EL (cell line): ENCODE measurements around the gene LHFPL4.
"Not testable (repeated sequence)": the region's sequence is repeated elsewhere in the genome, so short reads cannot be mapped to it uniquely, and the experiment has no call there.

Source experiments
- DNase-seq: peaks from one replicate; pipeline ENCODE4 v3.0.0-alpha.2; 2016

Gene LHFPL4

DNA sequence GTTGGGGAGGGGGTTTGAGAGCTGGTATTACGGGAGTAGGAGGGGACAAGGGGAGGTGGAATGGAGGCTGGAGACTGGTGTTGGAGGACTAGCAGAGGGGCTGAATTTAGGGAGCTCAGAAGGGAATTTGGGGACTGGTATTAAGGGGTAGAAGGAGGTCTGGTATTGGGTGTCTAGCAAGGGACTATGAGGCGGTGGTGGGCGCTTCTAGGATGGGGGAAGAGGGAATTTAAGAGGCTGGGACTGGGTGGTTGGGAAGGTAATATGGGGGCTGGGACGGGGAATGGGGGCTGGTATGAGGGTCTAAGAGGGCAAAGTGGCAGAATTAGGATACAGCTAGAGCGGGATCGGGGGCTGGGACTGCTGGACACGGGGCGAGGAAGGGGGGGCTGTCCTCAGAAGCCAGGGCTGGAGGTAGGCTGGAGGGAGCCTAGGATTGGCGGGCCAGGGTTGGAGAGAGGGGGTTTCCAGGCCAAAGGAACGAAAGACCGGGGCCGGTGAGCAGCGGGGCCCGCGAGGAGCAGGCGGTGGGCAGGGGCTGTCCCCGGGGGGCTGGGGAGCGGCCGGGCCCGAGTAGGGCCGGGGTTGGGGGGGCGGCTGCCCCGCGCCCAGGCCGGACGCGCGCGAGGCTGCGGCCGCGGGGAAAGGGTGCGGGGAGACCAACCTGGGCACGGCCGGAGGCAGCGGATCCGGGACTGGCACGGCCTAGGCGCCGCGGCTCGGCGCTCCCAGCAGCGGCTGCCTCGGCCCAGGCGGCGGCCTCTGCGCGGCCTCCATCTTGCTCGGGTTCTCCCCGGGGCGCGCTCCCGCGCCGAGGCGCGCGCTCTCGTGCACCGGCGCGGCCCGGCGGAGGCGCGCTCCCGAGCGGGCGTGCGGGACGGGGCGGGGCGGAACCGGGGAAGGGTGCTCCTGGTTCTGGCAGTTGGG, at the start of gene LHFPL4:
LHFPL4 (minus strand) TSS at position 802 of the 927 bp plus-strand sequence. CDS start 1,143 bp downstream, outside the sequence.
- no peak for DNase-seq

DNA sequence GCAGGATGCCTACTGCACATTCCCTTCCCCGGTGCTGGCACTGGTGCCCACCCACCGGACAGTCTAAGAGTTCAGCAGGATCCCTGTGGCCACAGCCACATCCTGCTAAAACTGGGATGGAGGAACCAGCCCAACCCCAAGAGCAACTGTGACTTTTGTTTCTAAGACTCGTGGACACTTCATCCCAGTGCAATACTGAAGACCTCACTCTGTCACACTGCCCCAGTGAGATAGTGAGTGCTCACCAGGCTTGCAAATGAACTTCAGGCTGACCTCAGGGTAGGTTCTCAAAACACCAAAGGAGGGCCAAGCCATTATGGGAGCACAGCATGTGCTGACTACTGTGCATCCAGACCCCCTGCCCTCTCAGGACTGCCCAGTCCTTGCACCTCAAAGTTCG, 49.0 kb upstream of the LHFPL4 start:
- DNase-seq = no peak

DNA sequence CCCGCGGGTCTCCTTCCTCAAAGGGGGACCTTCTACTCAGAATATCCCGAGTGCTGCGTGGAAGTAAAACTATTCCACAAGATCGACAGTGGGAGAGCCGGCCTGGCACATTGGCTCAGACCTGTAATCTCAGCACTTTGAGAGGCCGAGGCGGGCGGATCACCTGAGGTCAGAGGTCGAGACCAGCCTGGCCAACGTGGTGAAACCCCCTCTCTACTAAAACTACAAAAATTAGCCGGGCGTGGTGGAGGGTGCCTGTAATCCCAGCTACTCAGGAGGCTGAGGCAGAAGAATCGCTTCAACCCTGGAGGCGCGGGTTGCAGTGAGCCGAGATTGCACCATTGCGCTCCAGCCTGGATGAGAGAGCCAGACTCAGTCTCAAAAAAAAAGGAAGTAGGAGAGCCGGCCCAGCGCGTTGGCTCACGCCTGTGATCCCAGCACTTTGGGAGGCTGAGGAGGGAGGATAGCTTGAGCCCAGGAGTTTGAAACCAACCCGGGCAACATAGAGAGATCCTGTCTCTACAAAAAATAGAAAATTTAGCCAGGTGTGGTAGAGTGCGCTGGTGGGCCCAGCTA, 47.5 kb upstream of the LHFPL4 start:
- DNase-seq = not testable (repeated sequence)

DNA sequence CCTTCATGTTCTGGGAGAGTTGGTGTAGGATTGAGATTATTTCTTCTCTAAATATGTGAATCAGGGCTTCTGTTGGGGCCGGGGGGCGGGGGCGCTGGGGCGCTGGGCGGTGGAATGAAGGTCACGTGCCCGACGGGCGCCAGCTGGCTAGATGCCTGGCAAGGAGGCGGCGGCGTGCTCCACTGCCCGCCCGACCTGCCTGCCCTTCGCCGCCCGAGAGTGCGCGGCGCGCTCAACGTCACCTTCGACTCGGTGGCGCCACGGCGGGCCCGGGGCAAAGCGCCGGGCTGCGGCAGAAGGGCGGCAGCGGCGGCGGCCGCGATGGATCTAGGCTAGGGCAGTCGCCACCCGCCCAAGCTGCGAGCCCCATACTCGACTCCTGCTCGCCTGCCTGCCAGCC, 47.0 kb upstream of the LHFPL4 start:
- DNase-seq = no peak

DNA sequence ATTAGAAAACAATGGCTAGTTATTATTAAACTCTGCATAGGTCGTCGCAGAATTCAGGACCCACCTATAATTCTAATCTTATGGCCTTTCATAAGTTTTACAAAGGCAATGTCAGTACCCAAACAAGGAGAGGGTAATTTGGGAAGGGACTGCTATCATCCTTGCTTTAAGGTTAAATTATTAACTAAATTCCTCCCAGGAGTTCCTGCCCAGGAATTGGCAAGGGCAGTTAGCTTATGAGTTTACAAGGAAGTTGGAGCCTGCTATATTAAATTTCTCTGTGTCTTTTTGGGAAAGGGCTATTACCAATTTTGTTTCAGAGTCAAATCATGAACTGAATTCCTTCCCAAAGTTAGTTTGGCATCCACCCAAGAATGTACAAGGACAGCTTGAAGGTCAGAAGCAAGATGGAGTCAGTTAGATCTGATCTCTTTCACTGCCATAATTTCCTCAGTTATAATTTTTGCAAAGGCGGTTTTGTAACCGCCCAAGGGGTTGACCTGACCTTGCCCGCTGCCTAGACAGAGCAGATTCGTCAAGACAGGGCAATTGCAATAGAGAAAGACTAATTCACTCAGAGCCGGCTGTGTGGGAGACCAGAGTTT, 45.3 kb upstream of the LHFPL4 start:
- DNase-seq = no peak

DNA sequence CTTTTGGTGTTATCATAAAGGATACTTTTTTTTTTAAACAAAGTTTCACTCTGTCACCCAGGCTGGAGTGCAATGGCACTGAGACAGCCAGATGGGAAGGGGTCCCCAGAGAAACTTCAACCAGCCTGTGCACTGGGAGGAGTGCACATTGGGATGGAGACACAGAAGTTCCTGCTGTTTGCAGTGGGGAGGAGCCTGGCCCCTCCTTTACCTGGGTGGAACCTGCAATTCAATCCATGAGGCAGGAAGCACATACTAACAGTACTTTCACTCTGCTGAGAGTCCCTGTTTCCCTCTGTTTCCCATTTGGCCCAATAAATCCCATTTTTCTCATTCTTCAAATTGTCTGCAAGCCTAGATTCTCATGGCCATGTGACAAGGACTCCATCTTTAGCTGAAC, 42.3 kb upstream of the LHFPL4 start:
- DNase-seq = no peak

DNA sequence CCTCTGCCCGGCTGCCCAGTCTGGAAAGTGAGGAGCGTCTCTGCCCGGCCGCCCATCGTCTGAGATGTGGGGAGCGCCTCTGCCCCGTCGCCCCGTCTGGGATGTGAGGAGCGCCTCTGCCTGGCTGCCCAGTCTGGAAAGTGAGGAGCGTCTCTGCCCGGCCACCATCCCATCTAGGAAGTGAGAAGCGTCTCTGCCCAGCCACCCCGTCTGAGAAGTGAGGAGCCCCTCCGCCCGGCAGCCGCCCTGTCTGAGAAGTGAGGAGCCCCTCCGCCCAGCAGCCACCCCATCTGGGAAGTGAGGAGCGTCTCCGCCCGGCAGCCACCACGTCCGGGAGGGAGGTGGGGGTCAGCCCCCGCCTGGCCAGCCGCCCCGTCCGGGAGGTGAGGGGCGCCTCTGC, 38.2 kb upstream of the LHFPL4 start:
- DNase-seq = not testable (repeated sequence)

DNA sequence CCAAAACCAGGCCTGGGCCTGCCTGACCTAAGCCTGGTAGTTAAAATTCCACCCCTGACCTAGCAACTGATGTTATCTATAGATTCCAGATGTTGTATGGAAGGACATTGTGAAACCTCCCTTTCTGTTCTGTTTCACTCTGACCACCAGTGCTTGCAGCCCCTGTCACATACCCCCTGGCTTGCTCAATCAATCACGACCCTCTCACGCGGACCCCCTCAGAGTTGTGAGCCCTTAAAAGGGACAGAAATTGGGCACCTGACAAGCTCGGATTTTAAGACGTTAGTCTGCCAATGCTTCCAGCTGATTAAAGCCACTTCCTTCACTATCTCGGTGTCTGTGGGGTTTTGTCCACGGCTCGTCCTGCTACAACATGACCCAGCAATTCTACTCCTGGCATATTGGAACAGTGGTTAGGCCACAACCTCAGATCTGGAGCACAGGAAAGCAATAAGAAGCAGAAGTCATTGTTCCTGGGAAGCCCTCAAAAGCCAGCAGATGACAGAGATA, 36.7 kb upstream of the LHFPL4 start:
- no peak for DNase-seq

DNA sequence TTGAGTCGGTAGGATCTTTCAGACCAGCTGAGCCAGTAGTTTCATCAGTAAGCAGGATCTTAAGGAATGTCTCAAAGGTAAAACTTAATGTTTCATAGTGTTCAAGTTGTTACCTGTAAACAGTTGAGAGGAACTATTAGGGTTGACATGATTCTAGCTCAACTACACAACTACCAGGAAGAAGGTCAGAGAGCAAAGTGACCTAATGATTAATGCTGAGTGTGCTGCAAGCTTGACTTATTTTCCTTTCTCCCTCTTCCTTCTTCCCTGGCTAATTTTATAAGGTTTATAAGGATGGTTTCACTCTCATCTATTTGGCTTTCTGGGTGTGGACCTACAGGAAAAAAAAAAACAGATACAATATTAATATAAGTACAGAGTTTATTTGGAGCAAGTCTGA, 30.2 kb upstream of the LHFPL4 start:
- DNase-seq = no peak

DNA sequence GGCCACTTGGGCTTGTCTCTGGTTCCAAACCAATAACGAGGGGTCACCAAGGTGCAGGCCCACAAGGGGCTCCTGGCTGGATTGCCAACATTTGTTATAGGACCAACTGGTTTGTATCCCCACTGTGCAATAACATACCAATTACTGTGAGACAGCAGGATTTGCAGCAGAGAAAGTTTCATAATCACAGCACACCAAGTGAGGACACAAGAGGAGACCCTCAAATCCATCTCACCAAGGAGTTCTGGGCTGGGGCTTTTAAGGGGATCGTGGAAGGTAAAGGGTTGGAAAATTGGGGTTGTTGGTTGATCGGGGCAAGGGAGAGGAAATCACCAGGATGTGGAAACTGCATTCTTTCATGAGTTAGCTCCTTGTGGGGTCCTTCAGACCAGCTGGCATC, 29.7 kb upstream of the LHFPL4 start:
- no peak for DNase-seq

DNA sequence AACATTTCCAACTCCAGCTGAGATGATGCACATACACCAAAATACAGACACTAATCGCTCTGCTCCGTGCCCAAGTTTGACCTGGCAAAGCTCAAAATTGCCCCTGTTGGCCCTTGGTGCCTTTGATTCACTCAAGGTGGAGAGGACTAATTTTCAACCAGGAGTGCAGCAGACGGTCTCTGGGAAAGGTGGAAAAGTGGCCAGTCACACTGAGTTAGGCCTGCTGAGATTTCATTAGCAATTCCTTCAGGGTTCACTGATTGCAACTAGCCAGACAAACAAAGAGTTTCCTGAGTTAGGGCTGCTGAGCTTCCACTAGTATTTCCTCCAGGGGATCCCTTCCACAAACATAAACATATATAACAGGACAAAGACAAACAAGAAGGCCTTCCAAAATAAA, 28.7 kb upstream of the LHFPL4 start:
- no peak for DNase-seq

DNA sequence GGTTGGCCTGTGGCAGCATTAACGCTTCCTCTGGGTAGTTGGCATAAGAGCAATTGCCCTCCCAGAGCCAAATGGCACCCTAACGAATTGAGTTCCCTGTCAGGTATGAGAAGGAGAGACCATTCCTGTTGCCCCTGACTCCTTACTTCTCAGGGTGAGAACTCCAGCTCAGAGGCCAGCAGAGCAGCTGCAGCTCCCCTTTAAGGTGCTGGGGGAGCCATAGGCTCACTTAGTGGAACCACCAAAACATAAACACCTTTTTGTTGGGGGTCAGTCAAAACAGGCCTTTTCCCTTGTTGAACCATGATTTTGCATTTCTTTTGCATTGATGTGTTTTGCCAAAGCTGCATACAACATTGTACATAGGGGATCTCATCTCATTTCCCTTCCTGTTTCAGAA, 28.1 kb upstream of the LHFPL4 start:
- DNase-seq = no peak

DNA sequence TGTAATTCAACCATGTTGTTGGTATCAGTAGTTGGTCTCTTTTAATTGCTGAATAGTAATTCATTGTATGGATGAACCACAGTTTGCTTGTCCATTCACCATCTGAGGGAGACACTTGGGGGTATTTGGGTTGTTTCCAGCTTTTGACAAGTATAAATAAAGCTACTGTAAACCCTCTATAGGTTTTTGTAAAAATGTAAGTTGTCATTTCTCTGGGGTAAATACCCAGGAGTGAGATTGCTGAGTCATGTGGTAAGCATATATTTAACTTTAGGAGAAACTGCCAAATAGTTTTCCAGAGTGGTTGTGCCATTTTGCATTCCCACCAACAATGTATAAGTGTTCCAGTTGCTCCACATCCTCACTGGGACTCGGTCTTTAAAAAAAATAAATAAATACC, 15.4 kb upstream of the LHFPL4 start:
- no peak for DNase-seq

DNA sequence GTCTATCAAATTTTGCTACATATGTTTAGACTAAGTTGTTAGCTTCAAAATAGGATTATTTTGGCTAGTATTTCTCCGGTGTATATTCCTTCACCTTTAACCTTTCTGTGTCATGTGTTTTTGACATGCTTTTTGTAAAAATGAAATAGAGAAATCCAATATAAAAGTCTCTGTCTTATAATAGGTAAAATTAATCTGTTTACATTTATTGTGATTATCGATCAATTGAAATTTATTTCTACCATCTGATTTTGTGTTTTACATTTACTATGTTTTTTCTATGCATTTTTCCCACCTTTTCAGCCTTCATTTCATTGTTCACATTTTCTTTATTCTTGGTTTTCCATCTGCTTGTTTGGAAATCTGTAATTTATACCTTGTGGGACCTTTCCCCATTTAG, 11.7 kb upstream of the LHFPL4 start:
- DNase-seq = no peak

DNA sequence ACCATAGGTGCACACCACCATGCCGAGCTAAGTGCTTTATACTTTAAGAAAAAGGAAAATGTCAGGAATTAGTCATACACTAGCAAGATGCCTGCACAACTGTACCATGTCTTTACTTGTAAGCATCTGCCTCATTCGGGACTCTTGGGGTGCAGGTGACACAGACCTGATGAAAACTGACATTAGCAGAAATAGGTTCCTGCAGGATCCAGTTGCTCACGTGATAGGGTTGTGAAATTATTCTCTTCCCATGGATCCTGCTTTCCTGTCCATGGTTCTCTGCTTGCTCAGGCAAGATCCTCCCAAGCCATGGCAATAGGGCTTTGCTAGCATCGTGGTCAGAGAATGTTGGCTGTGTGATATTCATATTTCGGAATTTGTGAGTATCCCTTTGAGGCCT, 10.2 kb upstream of the LHFPL4 start:
- no peak for DNase-seq

DNA sequence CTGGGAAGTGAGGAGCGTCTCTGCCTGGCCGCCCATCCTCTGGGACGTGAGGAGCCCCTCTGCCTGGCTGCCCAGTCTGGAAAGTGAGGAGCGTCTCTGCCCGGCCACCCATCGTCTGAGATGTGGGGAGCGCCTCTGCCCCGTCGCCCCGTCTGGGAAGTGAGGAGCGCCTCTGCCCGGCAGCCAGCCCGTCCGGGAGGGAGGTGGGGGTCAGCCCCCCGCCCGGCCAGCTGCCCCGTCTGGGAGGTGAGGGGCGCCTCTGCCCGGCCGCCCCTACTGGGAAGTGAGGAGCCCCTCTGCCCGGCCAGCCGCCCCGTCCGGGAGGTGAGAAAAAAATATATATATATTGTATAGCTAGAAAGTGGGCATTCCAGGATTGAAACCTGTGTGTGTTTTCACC, 6.4 kb upstream of the LHFPL4 start:
- DNase-seq = not testable (repeated sequence)

DNA sequence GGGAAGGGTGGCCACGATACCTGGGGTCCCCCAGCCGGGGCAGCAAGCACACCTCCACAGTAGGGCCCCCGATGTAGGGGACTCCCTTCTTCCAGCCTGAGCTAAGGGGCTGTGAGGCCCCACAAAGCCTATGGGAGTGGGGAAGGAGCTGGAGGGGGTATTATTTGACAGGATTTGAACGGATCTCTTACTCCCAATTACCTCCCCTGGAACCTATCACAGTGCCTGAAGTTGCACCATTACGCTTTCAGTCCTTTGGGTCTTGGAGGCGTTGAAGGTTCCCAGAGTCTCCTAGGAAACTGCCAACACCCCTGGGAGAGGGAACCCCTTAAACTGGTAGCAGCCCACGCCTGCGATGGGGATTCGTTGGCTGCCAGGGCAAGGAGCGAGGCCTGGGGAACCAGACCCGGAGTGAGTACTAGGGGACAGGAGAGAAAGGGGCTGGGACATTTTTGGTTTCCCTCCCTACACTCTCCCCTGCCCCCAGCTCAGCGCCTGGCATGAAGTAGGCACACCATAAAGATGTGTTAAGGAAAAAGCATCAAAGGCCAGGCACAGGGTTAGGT, 409 bp upstream of the LHFPL4 start:
- no peak for DNase-seq

DNA sequence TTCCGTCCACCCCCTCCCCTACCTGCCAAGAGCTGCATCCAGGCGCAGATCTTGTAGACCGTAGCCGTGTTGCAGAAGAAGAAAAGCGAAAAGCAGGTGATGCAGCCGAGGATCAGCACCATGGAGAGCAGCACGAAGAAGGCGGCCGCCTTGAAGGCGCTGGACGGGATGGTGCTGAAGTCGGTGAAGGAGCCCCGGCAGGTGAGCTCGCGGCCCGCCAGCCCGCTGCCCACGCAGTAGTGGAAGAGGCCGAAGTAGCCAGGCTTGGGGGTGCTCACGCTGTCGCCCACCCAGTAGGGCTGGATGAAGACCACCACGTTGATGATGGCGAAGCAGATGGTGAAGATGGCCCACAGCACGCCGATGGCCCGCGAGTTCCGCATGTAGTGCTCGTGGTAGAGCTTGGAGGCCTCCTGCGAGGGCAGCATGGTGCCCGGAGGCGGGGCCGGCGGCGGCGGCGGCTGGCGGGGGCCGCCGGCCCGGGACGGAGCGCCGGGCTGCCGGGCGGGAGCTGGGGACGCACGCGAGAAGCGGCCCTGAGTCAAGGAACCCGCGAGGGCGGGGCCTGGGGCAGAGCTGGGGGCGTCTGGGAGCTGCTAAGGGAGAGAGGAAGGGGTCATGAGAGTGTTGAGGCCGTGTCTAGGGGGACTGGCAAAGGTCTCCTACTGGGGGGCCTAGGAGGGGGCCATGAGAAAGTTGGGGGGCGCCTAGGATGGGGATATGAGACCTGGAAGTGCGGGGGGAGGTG, 1.2 kb downstream of the LHFPL4 start:
- no peak for DNase-seq

DNA sequence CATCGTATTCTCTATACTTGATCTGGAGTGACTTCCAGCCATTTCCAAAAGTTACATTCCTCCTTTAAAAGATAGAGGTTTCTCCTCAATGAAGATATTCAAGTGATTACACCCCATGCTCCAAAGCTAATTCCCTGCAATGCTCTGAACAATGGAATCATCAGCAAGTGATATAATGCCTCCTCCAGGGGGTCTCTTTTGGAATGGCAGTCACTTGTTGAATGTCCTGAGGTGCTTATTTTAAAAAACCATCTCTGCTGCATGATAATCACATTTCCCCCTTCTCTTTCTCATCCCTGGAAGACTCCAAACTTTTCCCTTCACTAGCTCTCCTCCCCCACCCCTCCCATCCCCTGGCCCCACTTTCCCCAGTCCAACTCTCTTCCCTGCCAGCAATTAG, 2.6 kb downstream of the LHFPL4 start:
- no peak for DNase-seq

DNA sequence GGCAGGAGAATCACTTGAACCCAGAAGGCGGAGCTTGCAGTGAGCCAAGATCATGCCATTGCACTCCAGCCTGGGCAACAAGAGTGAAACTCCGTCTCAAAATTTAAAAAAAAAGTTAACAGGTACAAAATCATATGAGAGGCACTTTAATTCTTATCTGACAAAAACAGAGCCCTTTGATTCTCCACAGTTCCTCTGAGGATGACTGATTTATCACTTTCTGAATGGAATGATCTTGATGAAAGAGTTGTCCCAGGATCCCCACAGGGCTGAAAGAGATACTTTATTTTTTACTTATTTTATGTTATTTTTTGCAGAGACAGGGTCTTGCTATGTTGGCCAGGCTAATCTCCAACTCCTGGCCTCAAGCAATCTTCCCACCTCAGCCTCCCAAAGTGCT, 4.0 kb downstream of the LHFPL4 start:
- DNase-seq = no peak

DNA sequence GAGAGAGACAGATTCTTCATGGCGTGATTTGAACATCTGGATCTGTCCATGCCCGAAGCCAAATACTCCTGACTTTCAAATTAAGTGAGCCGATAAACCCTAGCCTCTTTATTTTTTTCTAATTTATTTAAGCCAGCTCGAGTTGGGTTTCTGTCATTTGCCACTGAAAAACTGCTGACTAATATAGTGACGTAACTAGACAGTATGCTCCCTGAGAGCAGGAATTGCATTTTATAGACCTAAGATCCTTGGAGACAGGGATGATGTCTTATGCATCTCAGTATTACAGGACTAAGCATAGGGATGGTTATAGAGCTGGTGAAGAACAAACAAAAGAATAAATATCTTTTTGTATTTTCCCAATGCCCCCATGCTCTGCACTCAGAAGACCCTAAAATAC, 4.6 kb downstream of the LHFPL4 start:
- no peak for DNase-seq

DNA sequence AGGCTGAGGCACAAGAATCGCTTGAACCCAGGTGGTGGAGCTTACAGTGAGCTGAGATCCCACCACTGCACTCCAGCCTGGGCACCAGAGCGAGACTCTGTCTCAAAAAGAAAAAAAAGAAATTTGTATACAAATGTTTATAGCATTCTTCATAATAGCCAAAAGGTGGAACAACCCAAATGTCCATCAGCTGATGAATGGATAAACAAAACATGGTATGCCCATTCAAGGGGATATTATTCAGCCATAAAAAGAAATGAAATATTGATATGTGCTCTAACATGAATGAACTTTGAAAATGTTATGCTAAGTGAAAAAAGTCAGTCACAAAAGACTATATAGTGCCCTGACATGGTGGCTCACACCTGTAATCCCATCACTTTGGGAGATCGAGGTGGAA, 11.4 kb downstream of the LHFPL4 start:
- DNase-seq = no peak

DNA sequence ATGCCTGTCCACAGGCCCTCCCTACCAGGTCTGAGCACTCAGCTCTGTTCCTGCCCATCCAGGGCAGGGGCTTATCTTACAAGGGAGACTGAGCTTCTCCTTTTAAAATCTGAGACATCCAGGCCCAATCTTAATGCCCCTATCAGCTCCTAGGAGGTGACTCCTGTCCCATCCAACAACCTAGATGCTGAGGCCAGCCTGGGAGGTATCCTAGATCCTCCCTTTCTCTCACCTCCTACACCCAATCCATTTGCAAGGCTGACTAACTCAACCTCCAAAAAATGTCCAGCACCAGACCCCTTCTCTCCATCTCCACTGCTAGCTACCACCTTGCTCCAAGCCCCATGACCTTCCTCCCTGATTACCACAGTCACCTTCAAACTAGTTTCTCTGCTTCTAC, 17.4 kb downstream of the LHFPL4 start:
- no peak for DNase-seq
